Measurements from ENCODE around the gene ZBTB8A. TPM values are rescaled to one million over a fixed set of nuclear protein-coding genes. Genes with fewer than 3 reads are reported as not detected.

The ZBTB8A gene
- total RNA-seq, 4 donors from 2014 or later = 8.1 to 14.9 (median 12.1) TPM

DNA sequence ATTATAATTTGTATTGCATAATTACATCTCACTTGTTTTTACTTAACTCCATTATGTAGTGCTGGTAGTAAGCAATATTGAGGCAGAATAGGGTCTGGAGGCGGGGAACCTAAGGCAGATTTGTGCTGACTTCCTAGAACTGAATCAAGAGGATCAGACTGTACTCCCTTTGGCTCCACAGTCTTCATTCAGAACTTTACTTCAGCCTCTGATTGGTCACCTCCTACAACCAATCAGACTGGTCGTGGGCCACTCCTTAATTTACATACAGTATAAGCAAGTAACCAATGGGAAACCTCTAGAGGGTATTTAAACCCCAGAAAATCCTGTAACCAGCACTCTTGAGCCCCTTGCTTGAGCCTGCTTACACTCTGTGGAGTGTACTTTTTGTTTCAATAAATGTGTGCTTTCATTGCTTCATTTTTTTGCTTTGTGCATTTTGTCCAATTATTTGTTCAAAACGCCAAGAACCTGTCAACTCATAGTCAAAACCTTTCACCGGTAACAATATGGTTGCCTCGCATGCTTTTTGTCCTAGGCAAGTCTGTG, 79.5 kb downstream of the ZBTB8A start:
- no peak for DNase-seq (ENCODE audit: low spot score in 2 of 2)
- TF ChIP-seq CTCF (IDR thresholded peaks at IDR 0.05) (no peak), EP300 (IDR thresholded peaks at IDR 0.05) (no peak), POLR2A (IDR thresholded peaks at IDR 0.05) (no peak)
- no peak overlapping the region for H3K27ac ChIP-seq
- H3K4me3 ChIP-seq = no peak overlapping the region
- H3K4me1 ChIP-seq = no peaks in the 10 kb centered on the region
- H3K36me3 ChIP-seq = peaks cover 0 to 11% (median 0%) of the 10 kb centered on the region in 3 donors
- no peaks in the 10 kb centered on the region for H3K9me3 ChIP-seq
- 94 to 99% methylated on average over 5 of the region's 5 CpGs for WGBS, 2 donors
- no peaks in the 10 kb centered on the region for H3K27me3 ChIP-seq

GRCh38 chr1:32619701-32620485, 80.7 kb downstream of the ZBTB8A start:
- H3K9me3 ChIP-seq = no peaks in the 10 kb centered on the region
- H3K27ac ChIP-seq = no peak overlapping the region
- peak in 1 of 2 donors; percentile 23 for DNase-seq (ENCODE audit: low spot score in 2 of 2)
- no peaks in the 10 kb centered on the region for H3K4me1 ChIP-seq
- H3K27me3 ChIP-seq = no peaks in the 10 kb centered on the region
- no peak overlapping the region for H3K4me3 ChIP-seq
- H3K36me3 ChIP-seq = peaks cover 0 to 11% (median 0%) of the 10 kb centered on the region in 3 donors
- TF ChIP-seq CTCF (IDR thresholded peaks at IDR 0.05) (peak in 1 of 5 experiments; percentile 27), POLR2A (IDR thresholded peaks at IDR 0.05) (no peak), EP300 (IDR thresholded peaks at IDR 0.05) (no peak)
- WGBS, 2 donors = 54 to 68% methylated on average over 5 of the region's 5 CpGs

DNA sequence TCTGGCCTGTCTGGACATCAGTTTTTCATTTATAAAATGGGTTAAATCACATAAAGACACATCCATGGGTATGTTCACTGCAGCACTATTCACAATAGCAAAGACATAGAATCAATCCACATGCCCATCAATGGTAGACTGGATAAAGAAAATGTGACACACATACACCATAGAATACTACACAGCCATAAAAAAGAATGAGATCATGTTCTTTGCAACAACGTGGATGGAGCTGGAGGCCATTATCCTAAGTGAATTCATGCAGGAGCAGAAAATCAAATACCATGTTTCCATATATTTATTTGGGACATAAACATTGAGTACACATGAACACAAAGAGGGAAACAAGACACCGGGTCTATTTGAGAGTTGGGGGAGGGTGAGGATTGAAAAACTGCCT, 83.0 kb downstream of the ZBTB8A start:
- DNase-seq (ENCODE audit: low spot score in 2 of 2) = no peak
- H3K9me3 ChIP-seq = no peaks in the 10 kb centered on the region
- 92 to 96% methylated on average over 2 of the region's 2 CpGs for WGBS, 2 donors

DNA sequence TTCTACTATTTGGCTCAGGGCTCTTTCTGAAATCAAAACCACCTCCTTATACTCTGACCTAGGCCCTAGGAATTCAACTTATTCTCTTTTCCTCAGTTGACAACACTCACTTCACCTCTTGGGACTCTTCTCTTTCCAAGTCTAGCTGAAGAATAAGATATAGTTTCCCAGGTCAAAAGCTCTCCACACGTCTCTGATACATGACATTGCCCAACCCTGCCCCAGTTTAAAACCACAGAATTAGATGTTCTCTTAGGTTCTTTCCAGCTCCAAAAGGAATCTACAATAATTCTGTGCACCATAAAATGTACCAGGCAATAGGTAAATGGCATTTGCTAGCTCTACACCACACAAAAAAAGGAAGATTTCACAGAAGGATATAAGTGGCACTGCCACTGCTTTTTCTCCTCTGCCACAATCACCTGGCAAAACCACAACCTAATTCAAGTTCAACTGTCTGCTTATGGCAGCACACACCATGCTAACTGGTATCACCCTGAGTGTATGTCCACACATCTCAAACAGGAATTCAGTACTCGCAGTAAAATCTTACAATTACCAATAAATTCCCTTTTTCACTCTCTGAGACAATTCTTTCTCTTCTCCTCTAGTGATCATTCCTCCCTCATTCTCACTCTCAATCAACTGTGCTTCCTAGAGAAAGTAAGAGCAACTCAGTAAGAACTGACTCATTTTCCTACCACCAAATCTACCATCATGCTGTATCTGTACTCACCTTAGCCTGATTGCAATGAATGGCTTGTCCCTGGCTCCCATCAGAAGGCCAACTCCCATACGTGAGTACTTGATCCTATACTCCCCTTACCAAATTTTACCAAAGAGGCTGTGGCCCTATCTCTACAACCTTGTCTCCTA, 83.8 kb downstream of the ZBTB8A start:
- TF ChIP-seq EP300 (IDR thresholded peaks at IDR 0.05) = no peak
- no peak for TF ChIP-seq CTCF (IDR thresholded peaks at IDR 0.05)
- no peak for TF ChIP-seq POLR2A (IDR thresholded peaks at IDR 0.05)
- Histone ChIP-seq H3K9me3 (no peaks in the 10 kb centered on the region), H3K4me1 (no peaks in the 10 kb centered on the region), H3K4me3 (no peak overlapping the region), H3K27ac (no peak overlapping the region), H3K27me3 (no peaks in the 10 kb centered on the region), H3K36me3 (peaks cover 0 to 34% (median 0%) of the 10 kb centered on the region in 3 donors)
- WGBS, 2 donors = 71% methylated on average over 3 of the region's 3 CpGs
- DNase-seq (ENCODE audit: low spot score in 2 of 2) = no peak

More for the DNA sequence above, 83.0 kb downstream of the ZBTB8A start:
- Histone ChIP-seq H3K27ac (no peak overlapping the region), H3K36me3 (peaks cover 0 to 26% (median 0%) of the 10 kb centered on the region in 3 donors), H3K27me3 (no peaks in the 10 kb centered on the region), H3K4me1 (no peaks in the 10 kb centered on the region), H3K4me3 (no peak overlapping the region)
- TF ChIP-seq CTCF (IDR thresholded peaks at IDR 0.05) (no peak), EP300 (IDR thresholded peaks at IDR 0.05) (no peak), POLR2A (IDR thresholded peaks at IDR 0.05) (no peak)
